Ovary (tissue), 3 donors: Measurements from ENCODE around the gene TRAPPC2.

Experiments
- CTCF ChIP-seq, 3 donors: fragments of 450-650 bp in 2 of 3; fragments of 200-600 bp in 1 of 3; IDR thresholded peaks; one replicate each; pipeline versions ENCODE4 v1.5.1 to v1.8.0; 2016 to 2022; ENCODE audit warnings: antibody characterized with exemption in 3 of 3, mild to moderate bottlenecking in 1 of 3
- EP300 ChIP-seq: sonication (generic); formaldehyde crosslinking; IDR thresholded peaks from one replicate; pipeline ENCODE4 v1.6.1; 2017; ENCODE audit warnings: antibody characterized with exemption
- POLR2A ChIP-seq: fragments of 450-650 bp; IDR thresholded peaks from one replicate; pipeline ENCODE4 v1.6.1; 2017; ENCODE audit warnings: antibody characterized with exemption, mild to moderate bottlenecking, moderate library complexity
- donor health status: DM: no; HTN: no; CAD: no.

GRCh38 chrX:13664020-13664419, 70.4 kb downstream of the TRAPPC2 start:
- TF ChIP-seq EP300 = no peak
- no peak for TF ChIP-seq CTCF (IDR thresholded peaks at IDR 0.05)
- TF ChIP-seq POLR2A = no peak
